ENCODE data around the gene RASGRP1. TPM values are rescaled to one million over a fixed set of nuclear protein-coding genes. Genes with fewer than 3 reads are reported as not detected.

The RASGRP1 gene
- polyA plus RNA-seq, 3 donors: 0.34 to 0.76 (median 0.40) TPM

DNA sequence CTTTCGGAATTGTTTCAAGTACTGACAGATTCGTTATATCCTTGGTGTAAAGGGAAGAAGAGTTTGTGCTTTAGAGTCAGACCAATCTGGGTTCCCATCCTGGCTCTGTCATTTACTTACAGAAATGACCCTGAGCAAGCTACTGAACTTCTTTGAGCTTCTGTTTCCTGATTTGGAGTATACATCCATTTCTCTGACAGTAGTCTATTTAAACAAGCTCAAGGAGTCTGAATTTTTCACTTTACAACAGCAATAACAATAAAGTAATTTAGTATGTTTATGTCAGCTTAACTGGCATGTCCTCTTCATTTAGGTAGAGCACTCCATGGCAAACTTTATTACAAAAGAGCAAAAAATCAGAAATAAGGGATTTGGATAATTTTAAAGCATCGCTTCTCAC, 82.9 kb downstream of the RASGRP1 start:
- no peak overlapping the region for H3K27ac ChIP-seq (ENCODE audit: low read depth, low read length)
- WGBS, 3 donors: 95 to 98% (median 98%) methylated on average over 3 of the region's 3 CpGs

GRCh38 chr15:38481113-38481512, 83.5 kb downstream of the RASGRP1 start:
- 95 to 97% (median 95%) methylated on average over 5 of the region's 5 CpGs for WGBS, 3 donors

DNA sequence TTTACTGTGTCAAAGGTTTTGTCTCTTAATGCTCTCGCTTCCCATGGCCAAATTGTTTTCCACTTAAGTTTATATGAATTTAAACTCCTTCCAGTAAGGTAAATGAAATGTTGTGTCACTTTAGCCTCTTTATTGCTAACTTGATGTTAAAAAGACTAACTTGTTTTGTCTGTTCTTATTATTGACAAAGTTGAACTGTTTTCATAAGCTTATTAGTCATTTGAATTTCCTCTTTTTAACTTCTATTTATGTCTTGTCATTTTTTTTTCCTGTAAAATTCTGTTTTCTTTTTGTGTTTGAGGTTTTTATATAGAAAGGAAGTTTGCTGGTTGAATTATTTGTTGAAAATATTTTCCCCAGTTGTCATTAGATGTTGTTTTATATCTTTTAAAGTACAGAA, 84.9 kb downstream of the RASGRP1 start:
- H3K27ac ChIP-seq (ENCODE audit: low read depth, low read length): no peak overlapping the region
- WGBS, 3 donors: 96 to 100% (median 98%) methylated on average over 1 of the region's 1 CpG

More at GRCh38 chr15:38481113-38481512, 83.5 kb downstream of the RASGRP1 start:
- no peak overlapping the region for H3K27ac ChIP-seq (ENCODE audit: low read depth, low read length)

DNA sequence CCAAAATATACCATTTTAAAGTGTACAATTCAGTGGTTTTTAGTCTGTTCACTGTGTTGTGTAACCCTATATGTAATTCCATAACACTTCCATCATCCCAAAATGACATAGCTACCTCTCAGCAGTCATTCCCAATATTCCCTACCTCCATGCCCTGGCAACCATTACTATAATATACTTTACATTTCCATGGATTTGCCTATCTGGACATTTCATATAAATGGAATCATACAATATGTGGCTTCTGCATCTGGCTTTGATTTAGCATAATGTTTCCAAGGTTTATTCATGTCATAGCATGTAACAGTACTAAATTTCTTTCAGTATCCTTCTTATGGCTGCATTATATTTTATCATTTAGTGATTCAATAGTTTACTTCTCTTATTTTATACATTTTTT, 85.3 kb downstream of the RASGRP1 start:
- H3K27ac ChIP-seq (ENCODE audit: low read depth, low read length): no peak overlapping the region

DNA sequence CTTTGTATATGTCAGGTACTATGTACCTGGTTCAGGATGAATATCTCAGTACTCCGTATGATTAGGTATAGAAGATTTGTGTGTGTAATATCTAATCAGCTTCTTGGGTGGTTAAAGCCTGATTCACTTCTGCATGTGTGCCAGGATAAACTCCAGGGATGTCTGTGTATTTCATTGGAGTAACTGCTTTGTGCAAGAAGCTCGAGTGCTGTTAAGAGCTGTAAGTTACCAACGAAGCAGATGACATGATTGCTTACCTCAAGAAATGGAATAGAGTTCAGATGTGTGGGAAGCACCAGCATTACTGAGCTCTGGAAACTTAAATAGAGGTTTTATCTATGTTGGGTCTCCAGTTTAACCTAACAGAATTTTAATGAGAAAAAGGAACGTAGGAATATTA, 87.0 kb downstream of the RASGRP1 start:
- WGBS, 3 donors: 75 to 86% (median 79%) methylated on average over 4 of the region's 4 CpGs

GRCh38 chr15:38476120-38476519, 88.5 kb downstream of the RASGRP1 start:
- WGBS, 3 donors: 96 to 100% (median 97%) methylated on average over 1 of the region's 1 CpG

More for the DNA sequence above, 87.0 kb downstream of the RASGRP1 start:
- no peak overlapping the region for H3K27ac ChIP-seq (ENCODE audit: low read depth, low read length)

GRCh38 chr15:38475361-38475760, 89.3 kb downstream of the RASGRP1 start:
- H3K27ac ChIP-seq (ENCODE audit: low read depth, low read length): no peak overlapping the region
- WGBS, 3 donors: 94 to 100% (median 95%) methylated on average over 2 of the region's 2 CpGs

More at GRCh38 chr15:38476120-38476519, 88.5 kb downstream of the RASGRP1 start:
- no peak overlapping the region for H3K27ac ChIP-seq (ENCODE audit: low read depth, low read length)

DNA sequence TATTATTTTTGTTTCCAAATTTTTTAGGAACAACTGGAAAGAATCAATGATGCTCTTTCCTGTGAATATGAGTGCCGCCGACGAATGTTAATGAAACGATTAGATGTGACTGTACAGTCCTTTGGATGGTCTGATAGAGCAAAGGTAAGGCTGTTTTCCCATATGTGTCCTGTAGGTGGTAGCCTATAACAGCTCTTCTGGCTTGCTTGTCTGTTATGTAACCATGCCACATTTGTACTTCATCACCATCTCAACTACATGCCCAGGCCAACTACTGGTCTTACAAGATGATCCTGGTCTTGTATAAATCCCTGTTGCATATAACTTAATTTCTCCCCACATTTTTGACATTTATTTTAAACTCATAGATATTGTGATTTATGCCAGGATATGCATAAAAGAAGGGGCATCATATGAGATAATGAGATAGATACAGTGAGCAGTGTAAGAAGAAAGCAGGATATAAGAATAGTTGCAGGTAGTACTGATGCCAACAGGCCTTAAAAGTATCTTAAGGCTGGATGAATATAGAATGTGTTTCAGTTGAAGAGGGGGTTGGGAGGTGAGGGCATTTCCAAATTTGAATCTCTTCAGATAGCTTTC, 90.4 kb downstream of the RASGRP1 start:
- H3K27ac ChIP-seq (ENCODE audit: low read depth, low read length): no peak overlapping the region
- 32 to 69% (median 68%) methylated on average over 4 of the region's 4 CpGs for whole genome bisulfite sequencing, 3 donors

- H3K27ac ChIP-seq (ENCODE audit: low read depth, low read length): no peak overlapping the region
- 83 to 91% (median 88%) methylated on average over 2 of the region's 2 CpGs for WGBS, 3 donors
Observed at GRCh38 chr15:38471974-38472373, 92.6 kb downstream of the RASGRP1 start.

GRCh38 chr15:38470816-38471215, 93.8 kb downstream of the RASGRP1 start:
- no peak overlapping the region for H3K27ac ChIP-seq (ENCODE audit: low read depth, low read length)
- WGBS, 3 donors: 80 to 98% (median 86%) methylated on average over 1 of the region's 1 CpG

DNA sequence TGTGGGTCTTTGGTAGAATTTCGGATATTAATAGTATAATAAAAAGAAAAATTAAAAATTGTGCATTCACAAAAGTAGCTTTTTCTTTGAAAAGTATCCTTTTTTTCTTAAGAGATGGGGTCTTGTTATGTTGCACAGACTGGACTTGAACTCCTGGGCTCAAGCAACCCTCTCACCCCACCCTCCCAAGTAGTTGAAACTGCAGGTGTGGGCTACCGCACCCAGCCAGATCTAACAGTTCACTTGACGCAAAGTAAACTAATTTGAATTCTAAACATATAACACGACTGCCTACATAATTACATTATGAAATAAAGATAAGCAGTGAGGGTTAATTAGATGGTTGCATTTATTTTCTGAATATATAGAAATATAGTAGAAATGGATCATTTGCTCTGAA, 99.9 kb downstream of the RASGRP1 start:
- 59 to 91% (median 82%) methylated on average over 4 of the region's 4 CpGs for WGBS, 3 donors
- no peak overlapping the region for H3K27ac ChIP-seq (ENCODE audit: low read depth, low read length)

- no peak overlapping the region for H3K27ac ChIP-seq (ENCODE audit: low read depth, low read length)
- 30 to 91% (median 89%) methylated on average over 3 of the region's 3 CpGs for WGBS, 3 donors
Observed at GRCh38 chr15:38463893-38464292, 100.7 kb downstream of the RASGRP1 start.

DNA sequence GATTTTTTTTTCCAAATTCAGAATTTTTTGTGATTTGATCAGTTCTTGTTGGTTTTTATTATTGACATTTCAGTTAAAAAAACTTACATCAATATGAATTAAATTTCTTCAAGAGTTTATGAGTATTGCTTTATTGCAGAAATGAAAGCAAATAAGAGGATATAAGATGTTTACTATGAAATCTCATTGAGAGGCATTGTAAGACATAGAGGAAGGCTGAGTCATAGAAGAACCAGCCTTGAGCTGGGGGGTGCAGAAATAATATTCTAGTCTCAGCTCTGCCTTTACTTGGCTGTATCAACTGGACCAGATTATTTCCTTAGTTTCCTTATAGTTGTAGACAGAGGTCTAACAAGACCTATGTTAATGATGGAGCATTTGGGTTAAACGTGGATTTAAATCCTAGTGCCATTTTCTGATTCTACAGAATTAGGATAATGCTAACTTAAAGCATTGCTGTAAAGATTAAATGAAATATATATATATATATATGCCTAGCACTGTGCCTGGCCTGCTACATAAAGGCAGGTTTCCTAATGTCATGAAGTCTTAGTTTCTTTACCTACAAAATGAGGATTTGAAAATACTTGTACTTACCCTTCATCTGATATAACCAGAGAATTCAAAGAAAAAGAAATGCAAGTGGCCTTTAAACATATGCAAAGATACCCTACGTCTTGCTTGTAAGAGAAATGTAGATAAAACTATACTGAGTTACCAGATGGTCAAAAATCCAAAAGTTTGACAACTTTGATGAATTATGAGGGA, 103.4 kb downstream of the RASGRP1 start:
- H3K27ac ChIP-seq (ENCODE audit: low read depth, low read length): no peak overlapping the region
- WGBS, 3 donors: 82 to 91% (median 87%) methylated on average over 2 of the region's 2 CpGs

GRCh38 chr15:38460543-38460942, 104.1 kb downstream of the RASGRP1 start:
- 87 to 88% (median 88%) methylated on average over 3 of the region's 3 CpGs for WGBS, 3 donors
- H3K27ac ChIP-seq (ENCODE audit: low read depth, low read length): no peak overlapping the region

DNA sequence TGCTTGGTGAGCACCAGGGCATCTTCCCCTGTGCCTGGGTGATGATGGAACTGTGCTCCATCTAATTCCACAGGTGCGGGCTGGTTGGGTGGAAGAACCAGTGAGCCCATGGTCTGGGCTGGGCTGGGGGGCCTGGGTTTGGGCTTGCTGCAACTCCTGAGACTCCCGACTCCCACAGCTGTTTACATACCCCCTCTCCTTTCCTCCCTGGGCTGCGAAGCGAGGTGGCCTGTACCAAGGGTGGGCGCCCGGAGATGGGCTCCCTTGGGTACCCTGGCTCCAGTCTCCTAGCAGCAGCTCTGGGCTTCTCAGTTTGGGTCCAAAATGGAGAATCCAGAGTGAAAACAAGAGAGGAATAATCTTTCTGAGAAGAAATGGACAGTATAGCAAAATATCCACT, 105.1 kb downstream of the RASGRP1 start:
- 86 to 99% (median 97%) methylated on average over 6 of the region's 6 CpGs for WGBS, 3 donors
- H3K27ac ChIP-seq (ENCODE audit: low read depth, low read length): no peak overlapping the region

DNA sequence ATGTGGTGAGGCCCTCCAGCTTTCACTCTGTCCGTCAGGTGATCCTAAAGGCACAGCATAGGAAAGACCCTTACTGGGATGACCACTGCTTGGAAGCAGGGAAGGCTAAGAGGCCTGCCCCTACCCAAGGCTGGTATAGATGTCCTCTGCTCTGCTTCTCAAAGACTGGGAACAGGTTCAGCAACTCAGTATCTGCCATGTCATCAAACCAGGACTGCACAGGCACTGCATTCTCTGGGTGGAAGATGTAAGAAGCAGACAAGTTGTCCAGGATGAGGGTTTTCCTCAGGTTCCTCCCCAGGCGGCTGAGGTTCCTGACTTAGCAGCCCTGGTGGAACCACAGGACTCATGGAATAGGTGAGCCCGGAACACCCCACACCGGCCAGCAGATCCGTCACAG, 106.0 kb downstream of the RASGRP1 start:
- H3K27ac ChIP-seq (ENCODE audit: low read depth, low read length): no peak overlapping the region
- WGBS, 3 donors: 96 to 98% (median 97%) methylated on average over 5 of the region's 5 CpGs

DNA sequence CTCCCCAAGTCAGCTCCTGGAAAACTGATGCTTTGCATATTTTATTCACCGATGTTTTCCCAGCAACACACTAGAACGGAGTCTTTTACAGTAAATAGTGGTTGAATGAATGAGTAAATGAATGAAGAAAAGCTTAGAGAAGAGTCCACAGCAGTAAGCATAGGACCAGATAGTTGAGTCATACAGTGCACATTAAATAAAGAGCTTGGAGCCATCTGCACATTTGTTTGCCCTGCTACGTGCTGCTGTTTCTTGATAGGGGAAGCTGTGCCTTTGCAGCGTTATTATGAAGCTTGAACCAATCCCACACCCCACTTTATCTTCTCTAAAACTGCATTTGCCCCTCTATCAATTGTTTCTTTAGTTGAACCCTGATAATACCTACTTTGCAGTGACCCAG, 109.5 kb downstream of the RASGRP1 start:
- 6 to 8% (median 7%) methylated on average over 4 of the region's 4 CpGs for WGBS, 3 donors
- H3K27ac ChIP-seq (ENCODE audit: low read depth, low read length): no peak overlapping the region

DNA sequence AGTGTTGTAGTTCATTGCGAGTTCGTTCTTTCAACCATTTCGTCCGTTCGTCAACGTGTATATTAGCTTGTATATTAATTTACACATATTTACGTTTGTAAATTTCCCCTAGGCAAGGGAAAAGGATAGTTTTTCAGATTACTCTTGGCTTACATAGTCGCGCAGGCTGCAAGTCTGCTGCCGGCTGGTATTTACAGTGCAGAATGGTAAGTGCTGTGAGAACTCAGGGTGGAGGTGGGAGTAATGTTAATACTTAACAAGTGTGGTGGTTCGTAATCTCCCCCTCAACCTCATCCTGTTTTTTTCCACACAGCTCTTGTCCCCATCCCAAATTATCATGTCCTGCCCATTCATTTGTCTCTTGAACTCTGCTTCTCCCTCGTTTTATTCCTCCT, 109.9 kb downstream of the RASGRP1 start:
- WGBS, 3 donors: 0 to 1% (median 1%) methylated on average over 12 of the region's 12 CpGs
- H3K27ac ChIP-seq (ENCODE audit: low read depth, low read length): no peak overlapping the region

DNA sequence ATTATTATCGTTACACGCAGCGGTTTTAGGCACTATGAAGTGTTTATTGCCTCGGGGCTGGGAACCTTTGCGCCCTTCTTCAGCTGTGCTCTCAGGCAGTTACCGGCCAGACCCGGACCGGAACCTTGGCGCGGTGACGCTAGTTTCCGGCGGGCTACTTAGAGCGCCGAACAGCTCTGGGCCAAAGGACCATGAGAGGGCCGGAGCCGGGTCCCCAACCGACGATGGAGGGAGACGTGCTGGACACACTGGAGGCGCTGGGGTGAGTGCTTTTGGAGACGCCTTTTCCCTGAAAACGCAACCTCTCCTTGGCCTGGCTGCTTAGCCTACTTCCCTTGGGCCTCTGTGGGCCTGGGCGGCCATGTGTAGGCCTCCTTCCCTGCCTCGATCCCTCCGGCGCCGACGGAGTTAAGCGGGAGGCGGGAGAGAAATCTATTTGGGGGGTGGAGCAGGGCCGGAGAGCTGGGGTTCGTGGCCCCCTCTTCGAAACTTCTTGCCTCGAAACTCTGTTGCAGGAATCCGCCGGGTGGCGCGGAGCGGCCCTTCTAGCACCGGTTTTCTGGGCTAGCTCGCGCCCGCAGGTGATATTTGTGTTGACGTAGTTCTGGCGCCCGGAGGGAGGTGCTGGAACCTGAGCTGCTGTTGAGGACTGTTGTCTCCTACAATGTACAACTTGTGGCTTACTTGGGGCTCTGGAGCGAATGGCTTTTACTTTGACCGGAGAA, 110.5 kb downstream of the RASGRP1 start, which contains the start of gene FAM98B:
FAM98B (plus strand) TSS at position 157 of the 725 bp plus-strand sequence; CDS start at position 192, 35 bp downstream.
- 0% methylated on average over 49 of the region's 49 CpGs for WGBS, 3 donors

More for the DNA sequence above, 110.5 kb downstream of the RASGRP1 start, which contains the start of gene FAM98B:
- H3K27ac ChIP-seq (ENCODE audit: low read depth, low read length): no peak within 1 kb of the TSS
